Measurements from ENCODE around the gene STRC.
"Not testable (repeated sequence)": the region's sequence is repeated elsewhere in the genome, so short reads cannot be mapped to it uniquely, and the experiment has no call there.

Gene STRC

DNA sequence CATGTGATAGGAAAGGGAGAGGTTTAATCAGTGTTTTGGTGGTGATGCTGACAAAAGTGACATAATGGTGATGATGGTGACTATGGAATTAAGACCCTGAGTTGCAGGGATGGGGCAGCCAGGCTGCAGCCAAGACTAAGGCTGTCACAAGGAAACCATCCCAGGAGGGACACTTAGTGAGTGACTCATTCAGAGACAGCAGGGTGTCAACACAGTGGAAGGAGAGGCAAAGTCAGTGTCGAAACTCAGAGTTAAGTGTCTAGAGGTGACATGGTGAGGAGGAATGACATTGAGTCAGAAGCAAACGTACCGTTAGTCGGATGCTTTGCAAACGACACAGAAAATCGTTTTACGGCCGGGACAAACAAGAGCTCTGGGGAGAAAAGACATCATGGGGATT, 54.8 kb downstream of the STRC start:
- not testable (repeated sequence) for H3K4me3 ChIP-seq (ENCODE audit: low read length); H3K4me2 ChIP-seq (ENCODE audit: low read length); H3F3A ChIP-seq (ENCODE audit: control insufficient read depth, insufficient read depth); H3K4me1 ChIP-seq (ENCODE audit: control insufficient read depth, low read length); H3K9me3 ChIP-seq (ENCODE audit: control insufficient read depth, insufficient read depth, low read length); H3K27ac ChIP-seq (ENCODE audit: low read depth, low read length); H3K36me3 ChIP-seq (ENCODE audit: control insufficient read depth, low read length); H3K9me2 ChIP-seq (replicated peaks; ENCODE audit: control insufficient read depth, low read length); H3K27me3 ChIP-seq (ENCODE audit: control insufficient read depth, low read length); H4K20me1 ChIP-seq (ENCODE audit: control insufficient read depth, insufficient read depth, low read depth, low read length); H3K79me2 ChIP-seq (ENCODE audit: control insufficient read depth, low read length)

DNA sequence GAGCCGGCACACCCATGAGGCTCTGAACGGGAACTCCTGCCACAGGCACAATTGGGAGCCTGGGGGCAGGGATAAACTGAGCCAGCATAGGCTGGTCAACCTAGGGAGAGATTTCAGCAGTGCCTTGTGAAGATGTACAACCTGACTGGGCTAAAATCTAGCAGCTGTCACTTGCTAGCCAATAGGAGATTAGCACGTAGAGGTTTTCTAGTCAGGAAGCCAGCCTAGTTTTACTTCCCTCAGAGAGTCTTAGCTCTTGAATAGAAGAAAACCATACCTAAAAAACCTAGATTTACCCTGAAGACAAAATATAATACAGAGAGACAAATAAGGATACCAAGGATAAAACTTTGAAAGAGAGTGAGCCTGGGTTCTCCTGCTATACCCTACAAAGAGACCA, 55.8 kb downstream of the STRC start:
- not testable (repeated sequence) for H3K9me2 ChIP-seq (replicated peaks; ENCODE audit: control insufficient read depth, low read length)

DNA sequence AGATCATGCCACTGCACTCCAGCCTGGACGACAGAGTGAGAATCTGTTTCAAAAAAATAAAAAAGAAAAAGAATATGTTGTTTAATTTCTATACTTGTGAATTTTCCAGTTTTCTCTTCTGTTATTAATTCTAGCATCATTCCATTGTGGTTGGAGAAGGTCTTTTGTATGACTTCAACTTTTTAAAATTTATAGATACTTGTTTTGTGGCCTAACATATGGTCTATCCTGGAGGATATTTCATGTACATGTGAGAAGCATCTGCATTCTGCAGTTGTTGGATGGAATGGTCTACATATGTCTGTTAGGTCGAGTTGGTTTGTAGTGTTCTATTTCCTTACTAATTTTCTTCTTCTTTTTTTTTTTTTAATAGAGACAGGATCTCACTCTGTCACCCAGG, 65.6 kb downstream of the STRC start:
- H3F3A ChIP-seq (ENCODE audit: control insufficient read depth, insufficient read depth): no peaks in the 10 kb centered on the region

More for the DNA sequence above, 55.8 kb downstream of the STRC start:
- H3K4me2 ChIP-seq (ENCODE audit: low read length); H3F3A ChIP-seq (ENCODE audit: control insufficient read depth, insufficient read depth); H3K27me3 ChIP-seq (ENCODE audit: control insufficient read depth, low read length); H3K79me2 ChIP-seq (ENCODE audit: control insufficient read depth, low read length); H3K27ac ChIP-seq (ENCODE audit: low read depth, low read length); H3K4me1 ChIP-seq (ENCODE audit: control insufficient read depth, low read length); H3K9me3 ChIP-seq (ENCODE audit: control insufficient read depth, insufficient read depth, low read length); H3K4me3 ChIP-seq (ENCODE audit: low read length); H3K36me3 ChIP-seq (ENCODE audit: control insufficient read depth, low read length); H4K20me1 ChIP-seq (ENCODE audit: control insufficient read depth, insufficient read depth, low read depth, low read length): not testable (repeated sequence)

DNA sequence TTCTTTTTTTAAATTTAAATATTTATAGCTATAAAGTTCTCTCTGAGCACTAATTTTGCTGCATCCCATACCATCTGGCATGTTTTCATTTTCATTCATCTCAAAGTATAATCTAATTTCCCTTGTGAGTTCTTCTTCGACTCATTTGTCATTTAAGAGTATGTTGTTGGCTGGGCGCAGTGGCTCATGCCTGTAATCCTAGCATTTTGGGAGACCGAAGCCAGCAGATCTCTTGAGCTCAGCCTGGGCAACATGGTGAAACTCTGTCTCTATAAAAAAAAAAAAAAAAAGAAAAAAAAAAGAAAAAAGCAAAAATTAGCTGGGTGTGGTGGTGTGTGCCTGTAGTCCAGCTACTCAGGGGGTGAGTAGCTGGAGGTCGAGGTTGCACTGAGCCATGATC, 66.3 kb downstream of the STRC start:
- Histone ChIP-seq H4K20me1 (ENCODE audit: control insufficient read depth, insufficient read depth, low read depth, low read length) (no peaks in the 10 kb centered on the region), H3K4me3 (ENCODE audit: low read length) (no peak overlapping the region), H3K9me3 (ENCODE audit: control insufficient read depth, insufficient read depth, low read length) (peaks cover 4% of the 10 kb centered on the region; the same call in 1 of the 2 replicates), H3K4me2 (ENCODE audit: low read length) (no peak overlapping the region), H3K36me3 (ENCODE audit: control insufficient read depth, low read length) (peaks cover 13% of the 10 kb centered on the region), H3F3A (ENCODE audit: control insufficient read depth, insufficient read depth) (no peaks in the 10 kb centered on the region), H3K27ac (ENCODE audit: low read depth, low read length) (no peak overlapping the region), H3K4me1 (ENCODE audit: control insufficient read depth, low read length) (no peaks in the 10 kb centered on the region), H3K79me2 (ENCODE audit: control insufficient read depth, low read length) (no peaks in the 10 kb centered on the region), H3K9me2 (replicated peaks; ENCODE audit: control insufficient read depth, low read length) (no peaks in the 10 kb centered on the region), H3K27me3 (ENCODE audit: control insufficient read depth, low read length) (no peaks in the 10 kb centered on the region)
- no peak for TF ChIP-seq EZH2phosphoT487 (IDR thresholded peaks at IDR 0.05; ENCODE audit: borderline replicate concordance, low read length)
- TF ChIP-seq, protein P1, sequence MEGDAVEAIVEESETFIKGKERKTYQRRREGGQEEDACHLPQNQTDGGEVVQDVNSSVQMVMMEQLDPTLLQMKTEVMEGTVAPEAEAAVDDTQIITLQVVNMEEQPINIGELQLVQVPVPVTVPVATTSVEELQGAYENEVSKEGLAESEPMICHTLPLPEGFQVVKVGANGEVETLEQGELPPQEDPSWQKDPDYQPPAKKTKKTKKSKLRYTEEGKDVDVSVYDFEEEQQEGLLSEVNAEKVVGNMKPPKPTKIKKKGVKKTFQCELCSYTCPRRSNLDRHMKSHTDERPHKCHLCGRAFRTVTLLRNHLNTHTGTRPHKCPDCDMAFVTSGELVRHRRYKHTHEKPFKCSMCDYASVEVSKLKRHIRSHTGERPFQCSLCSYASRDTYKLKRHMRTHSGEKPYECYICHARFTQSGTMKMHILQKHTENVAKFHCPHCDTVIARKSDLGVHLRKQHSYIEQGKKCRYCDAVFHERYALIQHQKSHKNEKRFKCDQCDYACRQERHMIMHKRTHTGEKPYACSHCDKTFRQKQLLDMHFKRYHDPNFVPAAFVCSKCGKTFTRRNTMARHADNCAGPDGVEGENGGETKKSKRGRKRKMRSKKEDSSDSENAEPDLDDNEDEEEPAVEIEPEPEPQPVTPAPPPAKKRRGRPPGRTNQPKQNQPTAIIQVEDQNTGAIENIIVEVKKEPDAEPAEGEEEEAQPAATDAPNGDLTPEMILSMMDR (IDR thresholded peaks at IDR 0.05; ENCODE audit: low read depth, low read length, poor library complexity, severe bottlenecking): no peak

More for the DNA sequence above, 65.6 kb downstream of the STRC start:
- Histone ChIP-seq H3K27me3 (ENCODE audit: control insufficient read depth, low read length) (no peaks in the 10 kb centered on the region), H3K4me1 (ENCODE audit: control insufficient read depth, low read length) (no peaks in the 10 kb centered on the region), H3K9me3 (ENCODE audit: control insufficient read depth, insufficient read depth, low read length) (no peaks in the 10 kb centered on the region), H3K9me2 (replicated peaks; ENCODE audit: control insufficient read depth, low read length) (no peaks in the 10 kb centered on the region), H4K20me1 (ENCODE audit: control insufficient read depth, insufficient read depth, low read depth, low read length) (no peaks in the 10 kb centered on the region), H3K36me3 (ENCODE audit: control insufficient read depth, low read length) (peaks cover 8% of the 10 kb centered on the region), H3K27ac (ENCODE audit: low read depth, low read length) (no peak overlapping the region), H3K4me3 (ENCODE audit: low read length) (no peak overlapping the region), H3K4me2 (ENCODE audit: low read length) (no peak overlapping the region), H3K79me2 (ENCODE audit: control insufficient read depth, low read length) (no peaks in the 10 kb centered on the region)
- TF ChIP-seq, protein P1 (IDR thresholded peaks at IDR 0.05; ENCODE audit: low read depth, low read length, poor library complexity, severe bottlenecking): no peak
- no peak for TF ChIP-seq EZH2phosphoT487 (IDR thresholded peaks at IDR 0.05; ENCODE audit: borderline replicate concordance, low read length)
